Left ventricle myocardium inferior (tissue), 1 donor: ENCODE data around the gene PTGES2. TPM values are rescaled to one million over a fixed set of nuclear protein-coding genes. Genes with fewer than 3 reads are reported as not detected.

Source experiments
- DNase-seq: peaks from one replicate; pipeline ENCODE4 v3.0.0-alpha.2; 2020
- H3K27ac ChIP-seq: fragments of 200-600 bp; replicated peaks from 2 replicates; pipeline ENCODE4 v1.8.0; 2021
- H3K27me3 ChIP-seq: fragments of 200-600 bp; 2 replicates; pipeline ENCODE4 v1.8.0; 2021; ENCODE audit warnings: low read depth
- H3K36me3 ChIP-seq: fragments of 200-600 bp; 2 replicates; pipeline ENCODE4 v1.8.0; 2021
- H3K4me1 ChIP-seq: fragments of 200-600 bp; 2 replicates; pipeline ENCODE4 v1.8.0; 2021
- H3K4me3 ChIP-seq: fragments of 200-600 bp; 2 replicates; pipeline ENCODE4 v1.8.0; 2021; ENCODE audit warnings: mild to moderate bottlenecking, moderate library complexity
- H3K9me3 ChIP-seq: fragments of 200-600 bp; replicated peaks from 2 replicates; pipeline ENCODE4 v1.8.0; 2021
- CTCF ChIP-seq: fragments of 200-600 bp; IDR thresholded peaks from 2 replicates; pipeline ENCODE4 v1.8.0; 2021; ENCODE audit warnings: antibody characterized with exemption, mild to moderate bottlenecking, borderline replicate concordance
- intact Hi-C: fragments of 100-400 bp; cut with micrococcal nuclease; formaldehyde crosslinking; loops from one replicate; pipeline ENCODE4 v1.11.0; 2022
- total RNA-seq: library from RNA; stranded (reverse); fragmentation: NEBNext Ultra II Directional; extraction: Animal tissue kit (Norgen Biotek cat#: 25700); gene quantifications from one replicate; pipeline ENCODE4 v1.2.1, GENCODE V29; 2021
- donor health status: DM: no; HTN: yes; CAD: no; lungs with severe emphysema.

Gene PTGES2
- total RNA-seq, 1 donor from 2014 or later = 141 TPM

GRCh38 chr9:128153060-128153946 lies 25.8 kb upstream of the PTGES2 start:
- intact Hi-C loops = no loop called here
- Histone ChIP-seq H3K36me3 (no peaks in the 10 kb centered on the region), H3K9me3 (no peaks in the 10 kb centered on the region), H3K4me3 (no peak overlapping the region), H3K27ac (no peak overlapping the region), H3K27me3 (no peaks in the 10 kb centered on the region), H3K4me1 (peaks cover 26% of the 10 kb centered on the region)
- no peak for DNase-seq
- TF ChIP-seq CTCF = no peak

GRCh38 chr9:128152133-128153059 lies 24.9 kb upstream of the PTGES2 start:
- Histone ChIP-seq H3K36me3 (no peaks in the 10 kb centered on the region), H3K9me3 (no peaks in the 10 kb centered on the region), H3K27me3 (no peaks in the 10 kb centered on the region), H3K27ac (no peak overlapping the region), H3K4me3 (no peak overlapping the region), H3K4me1 (peaks cover 27% of the 10 kb centered on the region)
- intact Hi-C loops = no loop called here
- TF ChIP-seq CTCF = no peak
- no peak for DNase-seq

- H3K4me1 ChIP-seq = peaks cover 27% of the 10 kb centered on the region
- no peak overlapping the region for H3K4me3 ChIP-seq
- H3K36me3 ChIP-seq = no peaks in the 10 kb centered on the region
- no peak for DNase-seq
- H3K27ac ChIP-seq = no peak overlapping the region
- intact Hi-C loops = no loop called here
- no peaks in the 10 kb centered on the region for H3K9me3 ChIP-seq
- TF ChIP-seq CTCF = no peak
- H3K27me3 ChIP-seq = no peaks in the 10 kb centered on the region
Measured at GRCh38 chr9:128151309-128152132, 24.0 kb upstream of the PTGES2 start.

GRCh38 chr9:128150594-128151308 lies 23.2 kb upstream of the PTGES2 start:
- DNase-seq = no peak
- no peaks in the 10 kb centered on the region for H3K9me3 ChIP-seq
- TF ChIP-seq CTCF = peak; percentile 44
- no peaks in the 10 kb centered on the region for H3K36me3 ChIP-seq
- H3K4me3 ChIP-seq = peak overlapping the region; percentile 35
- intact Hi-C loops = no loop called here
- H3K27ac ChIP-seq = peak overlapping the region; percentile 16
- H3K4me1 ChIP-seq = peaks cover 27% of the 10 kb centered on the region
- H3K27me3 ChIP-seq = no peaks in the 10 kb centered on the region
